ENCODE measurements around the gene ZMYND8. TPM values are rescaled to one million over a fixed set of nuclear protein-coding genes. Genes with fewer than 3 reads are reported as not detected.

Gene ZMYND8
- total RNA-seq, 1 experiment from 2014 or later: 29.0 TPM

DNA sequence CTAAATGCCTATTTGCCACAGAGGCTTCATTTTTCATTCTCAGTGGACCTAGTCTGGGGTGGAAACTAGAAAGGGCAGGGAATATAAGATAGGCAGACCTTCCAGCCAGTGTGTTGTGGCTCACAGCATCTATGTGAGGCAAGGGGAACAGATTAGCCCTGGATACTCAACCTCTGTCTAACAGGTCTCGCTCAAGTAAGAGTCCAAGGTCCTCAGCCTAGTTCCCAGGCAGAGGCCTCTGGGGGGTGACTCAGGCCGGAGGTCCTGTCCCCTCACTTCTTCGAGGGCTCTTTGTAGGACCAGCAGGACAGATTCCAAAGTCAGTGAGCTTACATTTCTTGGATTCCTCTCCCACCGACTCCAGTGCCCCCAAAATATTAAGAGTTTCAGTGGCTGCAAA, 106.6 kb downstream of the ZMYND8 start:
- Histone ChIP-seq H3K4me3 (replicated peaks in 1 of 2; ENCODE audit: low read depth in 1 of 2, low read length in 2 of 2) (no peak overlapping the region), H3K4me2 (ENCODE audit: low read length) (no peak overlapping the region), H3K36me3 (ENCODE audit: control insufficient read depth in 1 of 2, insufficient read depth in 2 of 2, low read length in 2 of 2) (peaks cover 27 to 48% of the 10 kb centered on the region in 2 experiments), H3K9ac (ENCODE audit: low read length) (no peak overlapping the region), H4K20me1 (ENCODE audit: insufficient read depth) (no peaks in the 10 kb centered on the region), H3K79me2 (ENCODE audit: insufficient read depth, low read length) (peaks cover 6% of the 10 kb centered on the region; the same call in 1 of the 2 replicates), H3K27ac (ENCODE audit: low read depth, low read length) (no peak overlapping the region), H3K27me3 (ENCODE audit: insufficient read depth, low read length) (no peaks in the 10 kb centered on the region), H3K9me2 (ENCODE audit: insufficient read depth) (no peaks in the 10 kb centered on the region), H3K4me1 (ENCODE audit: control insufficient read depth in 1 of 2, insufficient read depth in 2 of 2, low read length in 2 of 2) (no peaks in the 10 kb centered on the region), H2AFZ (ENCODE audit: low read depth, low read length, poor library complexity, severe bottlenecking) (no peak overlapping the region), H3K9me3 (ENCODE audit: control insufficient read depth in 1 of 2, insufficient read depth in 1 of 2, low read depth in 1 of 2, low read length in 2 of 2) (no peaks in the 10 kb centered on the region)
- POLR2A ChIA-PET: no interaction called here
- no peak for ATAC-seq
- RAD21 ChIA-PET (ENCODE audit: low non-redundant PET in 1 of 2, low total read pairs in 2 of 2, uncharacterized antibody in 2 of 2, unreplicated experiment in 2 of 2): no interaction called here
- intact Hi-C loops (cut with micrococcal nuclease): no loop called here
- no peak for DNase-seq (ENCODE audit: low read depth, low spot score)
- CTCF ChIA-PET: no interaction called here
- TF ChIP-seq JUND (IDR thresholded peaks at IDR 0.05) (no peak), ELF1 (IDR thresholded peaks at IDR 0.05; ENCODE audit: borderline replicate concordance, low read depth) (no peak), SIN3A (IDR thresholded peaks at IDR 0.05; ENCODE audit: low read depth) (no peak), EZH2 (IDR thresholded peaks at IDR 0.05) (no peak), TCF7L2 (IDR thresholded peaks at IDR 0.05; ENCODE audit: borderline replicate concordance, extremely low read depth, insufficient read depth, insufficient read length) (no peak), POLR2AphosphoS5 (IDR thresholded peaks at IDR 0.05; ENCODE audit: low read depth, low read length) (no peak), CEBPB (IDR thresholded peaks at IDR 0.05; ENCODE audit: low read depth) (no peak)
- TF ChIP-seq, protein P1, sequence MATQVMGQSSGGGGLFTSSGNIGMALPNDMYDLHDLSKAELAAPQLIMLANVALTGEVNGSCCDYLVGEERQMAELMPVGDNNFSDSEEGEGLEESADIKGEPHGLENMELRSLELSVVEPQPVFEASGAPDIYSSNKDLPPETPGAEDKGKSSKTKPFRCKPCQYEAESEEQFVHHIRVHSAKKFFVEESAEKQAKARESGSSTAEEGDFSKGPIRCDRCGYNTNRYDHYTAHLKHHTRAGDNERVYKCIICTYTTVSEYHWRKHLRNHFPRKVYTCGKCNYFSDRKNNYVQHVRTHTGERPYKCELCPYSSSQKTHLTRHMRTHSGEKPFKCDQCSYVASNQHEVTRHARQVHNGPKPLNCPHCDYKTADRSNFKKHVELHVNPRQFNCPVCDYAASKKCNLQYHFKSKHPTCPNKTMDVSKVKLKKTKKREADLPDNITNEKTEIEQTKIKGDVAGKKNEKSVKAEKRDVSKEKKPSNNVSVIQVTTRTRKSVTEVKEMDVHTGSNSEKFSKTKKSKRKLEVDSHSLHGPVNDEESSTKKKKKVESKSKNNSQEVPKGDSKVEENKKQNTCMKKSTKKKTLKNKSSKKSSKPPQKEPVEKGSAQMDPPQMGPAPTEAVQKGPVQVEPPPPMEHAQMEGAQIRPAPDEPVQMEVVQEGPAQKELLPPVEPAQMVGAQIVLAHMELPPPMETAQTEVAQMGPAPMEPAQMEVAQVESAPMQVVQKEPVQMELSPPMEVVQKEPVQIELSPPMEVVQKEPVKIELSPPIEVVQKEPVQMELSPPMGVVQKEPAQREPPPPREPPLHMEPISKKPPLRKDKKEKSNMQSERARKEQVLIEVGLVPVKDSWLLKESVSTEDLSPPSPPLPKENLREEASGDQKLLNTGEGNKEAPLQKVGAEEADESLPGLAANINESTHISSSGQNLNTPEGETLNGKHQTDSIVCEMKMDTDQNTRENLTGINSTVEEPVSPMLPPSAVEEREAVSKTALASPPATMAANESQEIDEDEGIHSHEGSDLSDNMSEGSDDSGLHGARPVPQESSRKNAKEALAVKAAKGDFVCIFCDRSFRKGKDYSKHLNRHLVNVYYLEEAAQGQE (IDR thresholded peaks at IDR 0.05; ENCODE audit: low read depth): no peak
- TF ChIP-seq, protein P2, sequence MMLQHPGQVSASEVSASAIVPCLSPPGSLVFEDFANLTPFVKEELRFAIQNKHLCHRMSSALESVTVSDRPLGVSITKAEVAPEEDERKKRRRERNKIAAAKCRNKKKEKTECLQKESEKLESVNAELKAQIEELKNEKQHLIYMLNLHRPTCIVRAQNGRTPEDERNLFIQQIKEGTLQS (IDR thresholded peaks at IDR 0.05): no peak
- BruUV-seq (replicated peaks): no TSS peak

Data from HCT116 (cell line).